H9 (cell line): Measurements from ENCODE around the gene CGGBP1. TPM values are rescaled to one million over a fixed set of nuclear protein-coding genes. Genes with fewer than 3 reads are reported as not detected.

ENCODE experiments used
- DNase-seq: peaks from one replicate; pipeline ENCODE4 v3.0.0-alpha.2; 2017
- H2AFZ ChIP-seq: one replicate; pipeline ENCODE4 v1.6.1; 2013; ENCODE audit warnings: mild to moderate bottlenecking, low read length, control low read depth, moderate library complexity
- H2AK5ac ChIP-seq: 2 replicates; pipeline ENCODE4 v1.6.1; 2013; ENCODE audit warnings: low read length, control low read depth, mixed read lengths; ENCODE audit not compliant: insufficient read length
- H2BK120ac ChIP-seq: one replicate; pipeline ENCODE4 v1.6.1; 2013; ENCODE audit warnings: low read depth, mild to moderate bottlenecking, low read length, control low read depth, inconsistent platforms; ENCODE audit not compliant: poor library complexity, severe bottlenecking
- H2BK12ac ChIP-seq: 2 replicates; pipeline ENCODE4 v1.6.1; 2013; ENCODE audit warnings: low read length, control low read depth, mixed read lengths, low read depth; ENCODE audit not compliant: insufficient read length
- H2BK15ac ChIP-seq: 2 replicates; pipeline ENCODE4 v1.6.1; 2013; ENCODE audit warnings: low read depth, low read length, control low read depth
- H2BK20ac ChIP-seq: one replicate; pipeline ENCODE4 v1.6.1; 2013; ENCODE audit warnings: low read depth, mild to moderate bottlenecking, low read length, control low read depth, inconsistent platforms; ENCODE audit not compliant: poor library complexity, severe bottlenecking
- H2BK5ac ChIP-seq: 2 replicates; pipeline ENCODE4 v1.6.1; 2013; ENCODE audit warnings: low read length, control low read depth, mixed read lengths; ENCODE audit not compliant: insufficient read length
- H3K14ac ChIP-seq: 2 replicates; pipeline ENCODE4 v1.6.1; 2013; ENCODE audit warnings: low read length, control low read depth; ENCODE audit not compliant: insufficient read depth
- H3K18ac ChIP-seq: 2 replicates; pipeline ENCODE4 v1.6.1; 2013; ENCODE audit warnings: low read depth, mild to moderate bottlenecking, mixed read lengths, low read length, control low read depth; ENCODE audit not compliant: insufficient read length
- H3K23ac ChIP-seq: 2 replicates; pipeline ENCODE4 v1.6.1; 2013; ENCODE audit warnings: low read length, control low read depth, mixed read lengths, low read depth; ENCODE audit not compliant: insufficient read length
- H3K23me2 ChIP-seq: 2 replicates; pipeline ENCODE4 v1.6.1; 2013; ENCODE audit warnings: low read depth, mild to moderate bottlenecking, mixed read lengths, low read length, control low read depth; ENCODE audit not compliant: insufficient read length, poor library complexity, severe bottlenecking
- H3K27ac ChIP-seq: 2 replicates; pipeline ENCODE4 v1.5.1; 2013; ENCODE audit warnings: low read length, control low read depth, mixed read lengths, low read depth; ENCODE audit not compliant: insufficient read length
- H3K27me3 ChIP-seq: 2 replicates; pipeline ENCODE4 v1.6.1; 2013; ENCODE audit warnings: low read length, control low read depth, inconsistent platforms; ENCODE audit not compliant: insufficient read depth
- H3K4ac ChIP-seq: 2 replicates; pipeline ENCODE4 v1.6.1; 2013; ENCODE audit warnings: low read depth, mild to moderate bottlenecking, control low read depth, inconsistent platforms, low read length, moderate library complexity
- H3K4me1 ChIP-seq: 2 replicates; pipeline ENCODE4 v1.6.1; 2013; ENCODE audit warnings: low read length, control low read depth, inconsistent platforms; ENCODE audit not compliant: insufficient read depth
- H3K4me2 ChIP-seq: 2 replicates; pipeline ENCODE4 v1.6.1; 2013; ENCODE audit warnings: low read length, control low read depth, mixed read lengths; ENCODE audit not compliant: insufficient read length, insufficient read depth
- H3K56ac ChIP-seq: 2 replicates; pipeline ENCODE4 v1.6.1; 2013; ENCODE audit warnings: low read depth, mild to moderate bottlenecking, mixed read lengths, low read length, control low read depth; ENCODE audit not compliant: insufficient read length
- H3K79me1 ChIP-seq: 2 replicates; pipeline ENCODE4 v1.6.1; 2013; ENCODE audit warnings: low read depth, mild to moderate bottlenecking, moderate library complexity, low read length, control low read depth, inconsistent platforms; ENCODE audit not compliant: insufficient read depth, poor library complexity, severe bottlenecking
- H3K79me2 ChIP-seq: 2 replicates; pipeline ENCODE4 v1.6.1; 2013; ENCODE audit warnings: low read length, control low read depth, inconsistent platforms; ENCODE audit not compliant: insufficient read depth
- H3K9ac ChIP-seq: 2 replicates; pipeline ENCODE4 v1.6.1; 2013; ENCODE audit warnings: low read length, control low read depth, mixed read lengths; ENCODE audit not compliant: insufficient read length; ENCODE audit errors: extremely low read depth
- H3K9me3 ChIP-seq: one replicate; pipeline ENCODE4 v1.6.1; 2013; ENCODE audit warnings: low read depth, low read length, inconsistent platforms; ENCODE audit not compliant: control insufficient read depth
- H3T11ph ChIP-seq: one replicate; pipeline ENCODE4 v1.6.1; 2013; ENCODE audit warnings: mild to moderate bottlenecking, low read length, control low read depth, inconsistent platforms
- H4K20me1 ChIP-seq: one replicate; pipeline ENCODE4 v1.6.1; 2013; ENCODE audit not compliant: control insufficient read depth, insufficient read length, insufficient read depth
- H4K5ac ChIP-seq: 2 replicates; pipeline ENCODE4 v1.6.1; 2013; ENCODE audit warnings: low read depth, mild to moderate bottlenecking, mixed read lengths, low read length, control low read depth; ENCODE audit not compliant: insufficient read length
- H4K8ac ChIP-seq: replicated peaks from 2 replicates; pipeline ENCODE4 v1.6.1; 2013; ENCODE audit warnings: low read length, control low read depth, mixed read lengths, low read depth; ENCODE audit not compliant: insufficient read length
- H4K91ac ChIP-seq: 2 replicates; pipeline ENCODE4 v1.6.1; 2013; ENCODE audit warnings: low read depth, mild to moderate bottlenecking, moderate library complexity, mixed read lengths, low read length, control low read depth; ENCODE audit not compliant: insufficient read length
- H3K27ac Mint-ChIP-seq, 3 experiments: 2 replicates in 2 of 3; 3 replicates in 1 of 3; pipeline ENCODE4 v1.8.0; 2020 to 2021; ENCODE audit warnings: mixed read lengths in 3 of 3, mild to moderate bottlenecking in 1 of 3, moderate library complexity in 1 of 3
- H3K27me3 Mint-ChIP-seq: 2 replicates; pipeline ENCODE4 v1.8.0; 2021; ENCODE audit warnings: low read depth, mild to moderate bottlenecking, moderate library complexity, mixed read lengths
- H3K36me3 Mint-ChIP-seq, 3 experiments: 2 replicates in 2 of 3; 3 replicates in 1 of 3; pipeline ENCODE4 v1.8.0; 2020 to 2021; ENCODE audit warnings: low read depth in 3 of 3, mixed read lengths in 3 of 3; ENCODE audit not compliant: insufficient read depth in 1 of 3
- H3K4me1 Mint-ChIP-seq, 2 experiments: 2 replicates each; pipeline ENCODE4 v1.8.0; 2020; ENCODE audit warnings: mixed read lengths in 2 of 2
- H3K4me3 Mint-ChIP-seq, 2 experiments: 2 replicates in 1 of 2; 3 replicates in 1 of 2; pipeline ENCODE4 v1.8.0; 2020 to 2021; ENCODE audit warnings: mild to moderate bottlenecking in 2 of 2, mixed read lengths in 2 of 2, moderate library complexity in 1 of 2
- H3K9me3 Mint-ChIP-seq, 2 experiments: 2 replicates in 1 of 2; 3 replicates in 1 of 2; pipeline ENCODE4 v1.8.0; 2020; ENCODE audit warnings: mild to moderate bottlenecking in 2 of 2, mixed read lengths in 2 of 2, moderate library complexity in 1 of 2
- WGBS: extraction: QIAGEN DNeasy Blood & Tissue Kit; methylation state at CpG from one replicate; pipeline ENCODE4 v1.1.7; 2013; ENCODE audit warnings: missing lambda C conversion rate, low lambda C conversion rate, mixed read lengths; ENCODE audit not compliant: insufficient read length; ENCODE audit errors: extremely low coverage; 5-methylcytosine and 5-hydroxymethylcytosine counted together
- total RNA-seq: library from RNA; stranded (reverse); gene quantifications from 2 replicates; pipeline ENCODE4 v1.2.1, GENCODE V29; 2021
- TF ChIP-seq, protein P1 (sequence below): fragments of 200-600 bp; sonication (generic); conservative IDR thresholded peaks from 3 replicates; pipeline ENCODE4 v1.8.0; 2021; ENCODE audit warnings: antibody characterized with exemption, mild to moderate bottlenecking

Gene CGGBP1
- total RNA-seq, 1 experiment from 2014 or later, result 75.0 TPM

DNA sequence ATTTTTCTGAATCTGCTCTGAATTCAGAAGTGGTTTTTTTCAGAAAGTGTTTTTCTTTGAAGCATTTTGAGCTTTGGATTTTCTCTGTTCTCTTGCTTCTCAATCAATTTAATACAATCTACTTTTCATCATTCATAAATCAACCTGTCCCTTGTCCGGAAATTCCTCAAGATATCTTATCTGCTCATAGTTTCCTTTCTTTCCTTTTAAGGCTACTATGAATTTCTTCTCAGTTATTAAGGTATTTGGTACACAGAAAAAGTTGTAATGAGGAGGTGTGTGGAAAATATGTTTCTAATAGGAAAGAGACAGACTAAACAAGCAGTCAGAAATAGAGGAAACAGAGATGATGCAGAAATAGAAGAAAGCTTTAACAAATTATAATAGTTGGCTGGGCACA, 14.4 kb downstream of the CGGBP1 start:
- Histone ChIP-seq H3K56ac (no peak overlapping the region), H2AK5ac (no peak overlapping the region), H3K4ac (no peak overlapping the region), H2BK15ac (no peak overlapping the region), H2BK12ac (no peak overlapping the region), H3K9me3 (no peaks in the 10 kb centered on the region), H2BK20ac (no peak overlapping the region), H3K18ac (no peak overlapping the region), H3T11ph (no peak overlapping the region), H3K14ac (no peak overlapping the region), H3K23me2 (no peaks in the 10 kb centered on the region), H3K79me1 (no peaks in the 10 kb centered on the region), H4K5ac (no peak overlapping the region), H4K91ac (no peak overlapping the region), H3K27ac (no peak overlapping the region), H2BK5ac (no peak overlapping the region), H3K79me2 (no peaks in the 10 kb centered on the region), H4K8ac (no peak overlapping the region), H2AFZ (no peak overlapping the region), H3K9ac (no peak overlapping the region), H4K20me1 (no peaks in the 10 kb centered on the region), H3K4me1 (no peaks in the 10 kb centered on the region), H3K23ac (no peak overlapping the region), H2BK120ac (no peak overlapping the region), H3K27me3 (no peaks in the 10 kb centered on the region), H3K4me2 (no peak overlapping the region)
- no peaks in the 10 kb centered on the region for H3K36me3 Mint-ChIP-seq
- TF ChIP-seq, protein P1, sequence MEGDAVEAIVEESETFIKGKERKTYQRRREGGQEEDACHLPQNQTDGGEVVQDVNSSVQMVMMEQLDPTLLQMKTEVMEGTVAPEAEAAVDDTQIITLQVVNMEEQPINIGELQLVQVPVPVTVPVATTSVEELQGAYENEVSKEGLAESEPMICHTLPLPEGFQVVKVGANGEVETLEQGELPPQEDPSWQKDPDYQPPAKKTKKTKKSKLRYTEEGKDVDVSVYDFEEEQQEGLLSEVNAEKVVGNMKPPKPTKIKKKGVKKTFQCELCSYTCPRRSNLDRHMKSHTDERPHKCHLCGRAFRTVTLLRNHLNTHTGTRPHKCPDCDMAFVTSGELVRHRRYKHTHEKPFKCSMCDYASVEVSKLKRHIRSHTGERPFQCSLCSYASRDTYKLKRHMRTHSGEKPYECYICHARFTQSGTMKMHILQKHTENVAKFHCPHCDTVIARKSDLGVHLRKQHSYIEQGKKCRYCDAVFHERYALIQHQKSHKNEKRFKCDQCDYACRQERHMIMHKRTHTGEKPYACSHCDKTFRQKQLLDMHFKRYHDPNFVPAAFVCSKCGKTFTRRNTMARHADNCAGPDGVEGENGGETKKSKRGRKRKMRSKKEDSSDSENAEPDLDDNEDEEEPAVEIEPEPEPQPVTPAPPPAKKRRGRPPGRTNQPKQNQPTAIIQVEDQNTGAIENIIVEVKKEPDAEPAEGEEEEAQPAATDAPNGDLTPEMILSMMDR, result no peak
- H3K4me1 Mint-ChIP-seq, result no peaks in the 10 kb centered on the region
- WGBS, result 100% methylated on average over 1 of the region's 1 CpG
- no peak overlapping the region for H3K4me3 Mint-ChIP-seq
- DNase-seq, result no peak
- H3K9me3 Mint-ChIP-seq, result no peaks in the 10 kb centered on the region
- no peak overlapping the region for H3K27ac Mint-ChIP-seq
- H3K27me3 Mint-ChIP-seq, result no peaks in the 10 kb centered on the region
